Mononuclear cell (primary cell): ENCODE measurements around the gene ANKRD11. TPM values are rescaled to one million over a fixed set of nuclear protein-coding genes. Genes with fewer than 3 reads are reported as not detected.

Experiments
- H3K27me3 ChIP-seq: 2 replicates; pipeline ENCODE4 v1.6.0; 2011; ENCODE audit warnings: low read length, control low read depth; ENCODE audit not compliant: insufficient read depth
- H3K4me1 ChIP-seq: 2 replicates; pipeline ENCODE4 v1.5.1; 2011; ENCODE audit warnings: mild to moderate bottlenecking, low read length, control low read depth; ENCODE audit not compliant: insufficient read depth
- H3K4me3 ChIP-seq: 2 replicates; pipeline ENCODE4 v1.5.1; 2011; ENCODE audit warnings: mild to moderate bottlenecking, low read length, moderate library complexity
- H3K9me3 ChIP-seq: 2 replicates; pipeline ENCODE4 v1.5.1; 2011; ENCODE audit warnings: low read depth, mild to moderate bottlenecking, control low read depth, low read length
- total RNA-seq: library from RNA; depleted of rRNA; stranded (reverse); fragments of >200 nt; gene quantifications from one replicate; pipeline ENCODE4 v1.2.3, GENCODE V29; 2012

The ANKRD11 gene
- 110 TPM for total RNA-seq

GRCh38 chr16:89490439-89491237 lies at the start of gene ANKRD11:
Gene ANKRD11 (minus strand): TSS chr16:89490561. CDS start chr16:89317019, 173,542 bp downstream.
- Histone ChIP-seq H3K9me3 (no peaks in the 10 kb centered on the region), H3K27me3 (no peaks in the 10 kb centered on the region), H3K4me1 (peaks cover 62% of the 10 kb centered on the region), H3K4me3 (peak within 1 kb of the TSS; percentile 95)

GRCh38 chr16:89538286-89538685 lies 47.9 kb upstream of the ANKRD11 start:
- Histone ChIP-seq H3K27me3 (no peaks in the 10 kb centered on the region), H3K4me3 (no peak overlapping the region), H3K9me3 (no peaks in the 10 kb centered on the region), H3K4me1 (peaks cover 25% of the 10 kb centered on the region)

- Histone ChIP-seq H3K4me1 (peaks cover 27% of the 10 kb centered on the region), H3K4me3 (no peak overlapping the region), H3K27me3 (no peaks in the 10 kb centered on the region), H3K9me3 (no peaks in the 10 kb centered on the region)
Observed at GRCh38 chr16:89537549-89537925, 47.2 kb upstream of the ANKRD11 start.

GRCh38 chr16:89536886-89537548 lies 46.7 kb upstream of the ANKRD11 start:
- Histone ChIP-seq H3K27me3 (no peaks in the 10 kb centered on the region), H3K9me3 (no peaks in the 10 kb centered on the region), H3K4me1 (peaks cover 27% of the 10 kb centered on the region), H3K4me3 (no peak overlapping the region)

GRCh38 chr16:89536371-89536770 lies 46.0 kb upstream of the ANKRD11 start:
- Histone ChIP-seq H3K4me1 (peaks cover 27% of the 10 kb centered on the region), H3K27me3 (no peaks in the 10 kb centered on the region), H3K9me3 (no peaks in the 10 kb centered on the region), H3K4me3 (no peak overlapping the region)

- H3K27me3 ChIP-seq: no peaks in the 10 kb centered on the region
- H3K4me1 ChIP-seq: peaks cover 27% of the 10 kb centered on the region
- H3K9me3 ChIP-seq: no peaks in the 10 kb centered on the region
- no peak overlapping the region for H3K4me3 ChIP-seq
Observed at GRCh38 chr16:89534252-89534756, 43.9 kb upstream of the ANKRD11 start.

DNA sequence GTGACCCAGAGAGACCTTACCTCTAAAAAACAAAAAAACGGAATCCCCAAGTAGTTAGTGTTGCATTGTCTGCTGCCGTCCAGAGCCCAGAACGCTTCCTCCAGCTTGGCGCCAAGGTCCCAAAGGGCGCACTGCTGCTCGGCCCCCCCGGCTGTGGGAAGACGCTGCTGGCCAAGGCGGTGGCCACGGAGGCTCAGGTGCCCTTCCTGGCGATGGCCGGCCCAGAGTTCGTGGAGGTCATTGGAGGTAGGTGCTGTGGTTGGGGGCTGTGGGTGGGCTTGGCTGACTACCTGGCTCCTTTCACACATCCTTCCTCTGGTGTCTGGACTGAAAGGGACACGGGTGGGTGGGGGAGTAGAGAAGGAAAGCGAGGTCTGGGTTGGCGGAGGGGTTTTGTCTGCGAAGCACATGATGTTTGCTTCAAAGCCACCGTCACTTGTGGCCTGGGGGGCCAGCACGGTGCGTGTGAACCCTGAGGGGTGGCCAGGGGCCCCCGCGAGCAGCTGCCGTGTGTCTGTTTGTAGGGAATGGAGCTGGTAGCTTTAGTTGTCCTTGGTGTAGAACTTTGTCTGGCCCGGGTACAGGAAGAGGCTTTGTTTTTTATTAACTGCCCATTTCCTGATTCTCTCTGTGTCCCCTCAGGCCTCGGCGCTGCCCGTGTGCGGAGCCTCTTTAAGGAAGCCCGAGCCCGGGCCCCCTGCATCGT lies 41.6 kb upstream of the ANKRD11 start:
- Histone ChIP-seq H3K9me3 (no peaks in the 10 kb centered on the region), H3K4me3 (no peak overlapping the region), H3K4me1 (peaks cover 27% of the 10 kb centered on the region), H3K27me3 (no peaks in the 10 kb centered on the region)

- Histone ChIP-seq H3K27me3 (no peaks in the 10 kb centered on the region), H3K4me1 (peaks cover 27% of the 10 kb centered on the region), H3K4me3 (no peak overlapping the region), H3K9me3 (no peaks in the 10 kb centered on the region)
Observed at GRCh38 chr16:89530401-89531381, 40.3 kb upstream of the ANKRD11 start.

- H3K4me3 ChIP-seq: no peak overlapping the region
- H3K9me3 ChIP-seq: no peaks in the 10 kb centered on the region
Observed at GRCh38 chr16:89529097-89529496, 38.7 kb upstream of the ANKRD11 start.

DNA sequence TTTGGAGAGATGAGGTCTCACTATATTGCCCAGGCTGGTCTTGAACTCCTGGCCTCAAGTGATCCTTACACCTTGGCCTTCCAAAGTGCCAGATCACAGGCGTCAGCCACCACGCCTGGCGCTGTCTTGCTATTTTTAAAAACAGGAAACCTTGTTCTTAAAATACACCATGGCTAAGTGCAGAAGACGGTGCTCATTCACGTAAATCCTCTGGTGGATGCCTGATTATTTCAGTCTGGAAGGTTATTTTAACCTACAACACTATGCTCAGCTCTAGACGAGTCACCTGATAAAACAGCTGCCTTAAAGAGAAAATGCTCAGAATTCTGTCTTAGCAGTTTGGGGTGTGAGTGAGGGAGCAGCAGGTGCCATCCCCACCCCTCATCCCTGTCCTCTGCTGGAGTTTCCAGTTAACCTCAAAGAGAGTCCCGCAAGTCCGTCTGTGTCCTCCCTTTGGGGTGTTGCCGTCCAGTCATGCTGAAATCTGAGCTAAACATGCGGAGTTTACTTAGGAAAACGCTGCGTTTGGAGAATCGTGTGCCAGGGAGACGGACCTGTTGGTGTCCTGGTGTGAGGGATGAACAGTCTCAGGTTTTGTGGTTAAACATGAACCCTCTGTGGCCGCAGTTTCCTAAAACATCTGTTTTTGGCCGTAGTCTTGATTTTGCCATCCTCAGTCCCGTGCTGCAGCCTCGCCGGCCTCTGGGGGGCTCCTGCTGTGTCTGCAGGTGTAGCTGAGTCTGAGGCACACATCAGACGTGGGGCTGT lies 35.0 kb upstream of the ANKRD11 start:
- no peak overlapping the region for H3K4me3 ChIP-seq
- H3K4me1 ChIP-seq: no peaks in the 10 kb centered on the region
- no peaks in the 10 kb centered on the region for H3K9me3 ChIP-seq
- H3K27me3 ChIP-seq: no peaks in the 10 kb centered on the region

More at GRCh38 chr16:89529097-89529496, 38.7 kb upstream of the ANKRD11 start:
- Histone ChIP-seq H3K4me1 (peaks cover 11% of the 10 kb centered on the region), H3K27me3 (no peaks in the 10 kb centered on the region)

DNA sequence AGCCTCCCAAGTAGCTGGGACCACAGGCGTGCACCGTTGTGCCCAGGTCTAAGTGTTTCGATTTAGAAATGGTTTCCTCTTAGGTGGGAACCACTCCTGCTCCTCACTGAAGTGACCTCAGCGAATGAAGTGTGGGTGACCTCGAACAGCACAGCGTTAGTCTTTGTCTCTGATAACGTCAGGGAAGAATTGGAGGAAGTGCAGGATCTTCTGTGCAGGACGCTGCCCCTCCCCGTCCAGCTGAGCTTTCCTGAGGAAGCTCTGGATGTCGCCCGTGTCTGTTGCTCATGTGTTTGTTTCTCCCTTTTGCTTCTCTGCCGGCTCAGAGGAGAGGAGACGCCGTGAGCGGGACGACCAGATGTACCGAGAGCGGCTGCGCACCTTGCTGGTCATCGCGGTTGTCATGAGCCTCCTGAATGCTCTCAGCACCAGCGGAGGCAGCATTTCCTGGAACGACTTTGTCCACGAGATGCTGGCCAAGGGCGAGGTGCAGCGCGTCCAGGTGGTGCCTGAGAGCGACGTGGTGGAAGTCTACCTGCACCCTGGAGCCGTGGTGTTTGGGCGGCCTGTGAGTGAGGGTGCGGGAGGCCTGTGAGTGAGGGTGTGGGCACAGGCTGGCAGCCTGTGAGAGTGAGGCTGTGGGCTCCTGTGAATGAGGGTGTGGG lies 33.5 kb upstream of the ANKRD11 start:
- Histone ChIP-seq H3K4me1 (no peaks in the 10 kb centered on the region), H3K9me3 (no peaks in the 10 kb centered on the region), H3K4me3 (no peak overlapping the region), H3K27me3 (no peaks in the 10 kb centered on the region)

DNA sequence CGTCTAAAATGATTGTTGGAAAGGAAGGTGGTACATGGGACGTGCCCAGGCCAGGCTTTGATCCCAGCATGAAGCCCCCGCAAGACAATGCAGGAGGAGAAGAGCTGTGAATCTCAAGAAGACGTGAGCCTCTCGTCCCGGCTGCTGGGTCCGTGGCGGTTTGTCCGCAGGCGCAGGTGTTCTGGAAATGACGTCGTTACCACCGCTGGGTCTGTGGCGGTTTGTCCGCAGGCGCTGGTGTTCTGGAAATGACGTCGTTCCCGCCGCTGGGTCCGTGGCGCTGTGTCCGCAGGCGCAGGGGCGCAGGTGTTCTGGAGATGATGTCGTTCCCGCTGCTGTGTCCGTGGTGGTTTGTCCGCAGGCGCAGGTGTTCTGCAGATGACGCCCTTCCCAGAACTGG lies 31.9 kb upstream of the ANKRD11 start:
- Histone ChIP-seq H3K4me3 (no peak overlapping the region), H3K9me3 (no peaks in the 10 kb centered on the region), H3K4me1 (no peaks in the 10 kb centered on the region), H3K27me3 (no peaks in the 10 kb centered on the region)

DNA sequence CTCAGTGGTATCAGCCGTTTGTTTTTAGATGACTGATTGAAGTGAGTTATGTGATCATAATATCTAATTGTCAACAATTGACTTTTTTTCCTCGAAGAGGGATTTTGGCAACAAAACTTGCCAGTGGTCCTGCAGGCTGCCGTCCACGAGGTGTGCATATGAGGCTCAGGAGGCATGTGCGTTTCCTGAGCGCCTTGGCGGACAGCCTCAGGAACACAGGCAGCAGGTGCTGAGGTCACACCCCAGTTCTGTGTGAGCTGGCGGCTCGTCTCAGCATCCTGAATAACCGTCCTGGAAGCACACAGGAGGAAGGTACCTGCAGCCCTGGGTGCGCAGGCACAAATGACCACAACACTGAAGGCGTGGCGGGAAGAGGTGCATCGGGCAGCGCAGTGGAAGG lies 29.5 kb upstream of the ANKRD11 start:
- Histone ChIP-seq H3K4me1 (no peaks in the 10 kb centered on the region), H3K4me3 (no peak overlapping the region), H3K9me3 (no peaks in the 10 kb centered on the region), H3K27me3 (no peaks in the 10 kb centered on the region)
